Stimulated activated naive CD8-positive, alpha-beta T cell treated with anti-CD3 and anti-CD28 coated beads, Interleukin-15, amount 100 ng/mL, for 72 hours (primary cell): Measurements from ENCODE around the gene LMTK3.

Source experiments
- ATAC-seq: fragments of 150-1000 bp; cut with Tn5 transposase; 2 replicates; pipeline ENCODE4 v1.10.0; 2021; ENCODE audit warnings: mild to moderate bottlenecking, moderate library complexity
- DNase-seq, 2 donors: peaks; one replicate each; pipeline ENCODE4 v3.0.0; 2021 to 2022
- H3K27ac Mint-ChIP-seq, 2 donors: one replicate each; pipeline ENCODE4 v1.8.0; 2022; ENCODE audit warnings: mild to moderate bottlenecking in 2 of 2, mixed read lengths in 2 of 2, moderate library complexity in 2 of 2
- H3K27me3 Mint-ChIP-seq: one replicate; pipeline ENCODE4 v1.8.0; 2022; ENCODE audit warnings: mixed read lengths
- H3K4me1 Mint-ChIP-seq: one replicate; pipeline ENCODE4 v1.8.0; 2022; ENCODE audit warnings: mild to moderate bottlenecking, mixed read lengths
- H3K4me3 Mint-ChIP-seq, 2 donors: one replicate each; pipeline ENCODE4 v1.8.0; 2022; ENCODE audit warnings: mild to moderate bottlenecking in 2 of 2, mixed read lengths in 2 of 2, moderate library complexity in 1 of 2
- H3K9me3 Mint-ChIP-seq, 2 donors: one replicate each; pipeline ENCODE4 v1.8.0; 2022; ENCODE audit warnings: mixed read lengths in 2 of 2

The LMTK3 gene

DNA sequence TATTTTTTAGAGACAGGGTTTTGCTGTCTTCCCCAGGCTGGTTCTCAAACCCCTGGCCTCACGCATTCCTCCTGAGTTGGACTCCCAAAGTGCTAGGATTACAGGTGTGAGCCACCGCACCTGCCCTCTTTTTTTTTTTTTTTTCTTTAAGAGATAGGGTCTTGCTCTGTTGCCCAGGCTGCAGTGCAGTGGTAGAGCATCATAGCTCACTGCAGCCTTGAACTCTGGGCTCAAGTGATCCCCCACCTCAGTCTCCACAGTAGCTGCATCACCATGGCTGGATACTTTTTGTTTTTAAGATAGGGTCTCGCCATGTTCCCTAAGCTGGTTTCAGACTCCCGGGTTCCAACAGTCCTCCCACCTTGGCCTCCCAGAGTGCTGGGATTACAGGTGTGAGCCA, 54.8 kb downstream of the LMTK3 start:
- H3K9me3 Mint-ChIP-seq: no peaks in the 10 kb centered on the region
- H3K4me3 Mint-ChIP-seq: no peak overlapping the region
- H3K4me1 Mint-ChIP-seq: peaks cover 28% of the 10 kb centered on the region
- no peak for DNase-seq
- peak overlapping the region; percentile 48 to 86 for H3K27ac Mint-ChIP-seq
- ATAC-seq: no peak
- no peaks in the 10 kb centered on the region for H3K27me3 Mint-ChIP-seq

GRCh38 chr19:48455908-48456562, 55.6 kb downstream of the LMTK3 start:
- Mint-ChIP-seq H3K9me3 (no peaks in the 10 kb centered on the region), H3K27ac (no peak overlapping the region), H3K27me3 (no peaks in the 10 kb centered on the region), H3K4me3 (no peak overlapping the region), H3K4me1 (peaks cover 28% of the 10 kb centered on the region)
- no peak for ATAC-seq
- no peak for DNase-seq

GRCh38 chr19:48455171-48455907, 56.3 kb downstream of the LMTK3 start, which contains the start of gene KCNJ14:
Gene KCNJ14 (plus strand): TSS chr19:48455574. CDS start chr19:48461725, 6,151 bp downstream.
- ATAC-seq (no peak), DNase-seq (no peak)
- peak within 1 kb of the TSS in 1 of 2 donors; percentile 2 for H3K27ac Mint-ChIP-seq
- no peaks in the 10 kb centered on the region for H3K27me3 Mint-ChIP-seq
- no peak within 1 kb of the TSS for H3K4me3 Mint-ChIP-seq
- no peaks in the 10 kb centered on the region for H3K9me3 Mint-ChIP-seq
- peaks cover 28% of the 10 kb centered on the region for H3K4me1 Mint-ChIP-seq

- no peak overlapping the region for H3K4me3 Mint-ChIP-seq
- ATAC-seq: peak; percentile 33
- H3K27me3 Mint-ChIP-seq: no peaks in the 10 kb centered on the region
- H3K27ac Mint-ChIP-seq: peak overlapping the region; percentile 28 to 52
- no peak for DNase-seq
- H3K4me1 Mint-ChIP-seq: peaks cover 28% of the 10 kb centered on the region
- H3K9me3 Mint-ChIP-seq: no peaks in the 10 kb centered on the region
These were observed 57.4 kb downstream of the LMTK3 start for GRCh38 chr19:48454150-48454730.

DNA sequence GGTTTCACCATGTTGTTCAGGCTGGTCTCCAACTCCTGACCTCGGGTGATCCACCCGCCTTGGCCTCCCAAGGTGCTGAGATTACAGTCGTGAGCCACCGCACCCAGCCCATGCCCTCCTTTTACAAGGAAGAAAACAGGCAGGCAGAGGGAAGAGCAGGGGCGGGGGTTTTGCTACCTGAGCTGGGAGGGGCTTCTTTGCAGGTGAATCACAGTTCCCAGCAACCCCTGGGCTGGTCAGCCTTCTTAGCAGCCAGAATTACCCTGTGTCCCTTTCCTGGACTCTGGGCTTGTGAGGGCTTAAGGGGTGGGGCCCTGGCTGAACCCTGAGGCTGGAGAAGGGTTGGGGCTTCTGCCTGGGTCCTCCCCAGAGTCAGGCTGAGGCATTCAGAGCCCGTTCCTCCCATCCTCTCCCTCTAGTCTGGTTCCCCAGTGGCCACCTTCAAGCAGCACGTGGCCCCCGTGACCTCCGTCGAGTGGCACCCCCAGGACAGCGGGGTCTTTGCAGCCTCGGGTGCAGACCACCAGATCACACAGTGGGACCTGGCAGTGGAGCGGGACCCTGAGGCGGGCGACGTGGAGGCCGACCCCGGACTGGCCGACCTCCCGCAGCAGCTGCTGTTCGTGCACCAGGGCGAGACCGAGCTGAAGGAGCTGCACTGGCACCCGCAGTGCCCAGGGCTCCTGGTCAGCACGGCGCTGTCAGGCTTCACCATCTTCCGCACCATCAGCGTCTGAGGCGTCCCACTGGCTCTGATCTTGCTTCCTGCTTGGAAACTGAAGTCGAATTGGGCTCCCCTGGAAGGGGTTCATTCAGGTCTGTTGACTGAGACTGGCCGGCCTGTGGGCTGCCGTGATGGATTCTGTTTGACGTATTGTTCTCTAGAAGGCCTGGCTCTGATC, 59.1 kb downstream of the LMTK3 start:
- peaks cover 43% of the 10 kb centered on the region for H3K4me1 Mint-ChIP-seq
- no peaks in the 10 kb centered on the region for H3K9me3 Mint-ChIP-seq
- H3K27me3 Mint-ChIP-seq: no peaks in the 10 kb centered on the region
- no peak for ATAC-seq
- no peak overlapping the region for H3K4me3 Mint-ChIP-seq
- no peak overlapping the region for H3K27ac Mint-ChIP-seq
- DNase-seq: no peak

DNA sequence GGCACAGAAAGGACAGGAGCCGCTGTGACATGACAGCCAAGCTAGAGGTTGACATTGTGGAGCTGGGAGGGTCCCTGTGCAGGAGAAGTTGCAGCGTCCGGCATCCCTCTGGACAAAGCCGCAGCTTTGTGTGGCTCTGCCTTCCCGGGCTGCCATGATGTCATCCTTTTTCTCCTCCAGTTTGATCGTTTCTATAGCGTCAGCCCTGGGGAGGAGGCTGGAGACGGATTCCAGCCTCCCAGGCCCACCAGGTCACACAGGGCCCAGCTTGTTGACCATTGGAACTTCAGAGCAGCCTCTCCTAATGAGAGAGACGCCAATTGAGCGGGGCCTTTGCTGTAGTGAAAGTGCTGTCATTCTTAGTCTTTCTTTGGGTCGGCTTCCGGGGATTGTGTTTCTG, 60.0 kb downstream of the LMTK3 start:
- H3K4me1 Mint-ChIP-seq: peaks cover 51% of the 10 kb centered on the region
- no peak for DNase-seq
- H3K4me3 Mint-ChIP-seq: no peak overlapping the region
- ATAC-seq: no peak
- no peaks in the 10 kb centered on the region for H3K9me3 Mint-ChIP-seq
- H3K27me3 Mint-ChIP-seq: no peaks in the 10 kb centered on the region
- no peak overlapping the region for H3K27ac Mint-ChIP-seq

DNA sequence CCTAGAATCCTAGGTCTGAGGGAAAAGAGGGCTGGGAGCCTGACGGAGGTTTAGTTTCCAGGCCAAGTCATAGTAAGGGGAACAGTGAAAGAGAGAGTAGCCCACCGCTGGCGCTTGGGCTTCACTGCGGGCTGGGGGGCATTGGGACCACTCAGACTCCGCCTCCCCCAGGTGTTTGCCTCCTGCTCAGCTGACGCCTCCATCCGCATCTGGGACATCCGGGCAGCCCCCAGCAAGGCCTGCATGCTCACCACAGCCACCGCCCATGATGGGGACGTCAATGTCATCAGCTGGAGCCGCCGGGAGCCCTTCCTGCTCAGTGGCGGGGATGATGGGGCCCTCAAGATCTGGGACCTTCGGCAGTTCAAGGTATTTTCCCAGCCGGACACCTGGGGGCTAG, 60.8 kb downstream of the LMTK3 start:
- H3K27ac Mint-ChIP-seq: no peak overlapping the region
- DNase-seq (no peak), ATAC-seq (no peak)
- H3K4me1 Mint-ChIP-seq: peaks cover 54% of the 10 kb centered on the region
- H3K9me3 Mint-ChIP-seq: no peaks in the 10 kb centered on the region
- no peak overlapping the region for H3K4me3 Mint-ChIP-seq
- H3K27me3 Mint-ChIP-seq: no peaks in the 10 kb centered on the region

GRCh38 chr19:48450441-48450840, 61.2 kb downstream of the LMTK3 start:
- Mint-ChIP-seq H3K27me3 (no peaks in the 10 kb centered on the region), H3K27ac (no peak overlapping the region), H3K9me3 (no peaks in the 10 kb centered on the region), H3K4me1 (peaks cover 53% of the 10 kb centered on the region), H3K4me3 (no peak overlapping the region)
- ATAC-seq: no peak
- no peak for DNase-seq

DNA sequence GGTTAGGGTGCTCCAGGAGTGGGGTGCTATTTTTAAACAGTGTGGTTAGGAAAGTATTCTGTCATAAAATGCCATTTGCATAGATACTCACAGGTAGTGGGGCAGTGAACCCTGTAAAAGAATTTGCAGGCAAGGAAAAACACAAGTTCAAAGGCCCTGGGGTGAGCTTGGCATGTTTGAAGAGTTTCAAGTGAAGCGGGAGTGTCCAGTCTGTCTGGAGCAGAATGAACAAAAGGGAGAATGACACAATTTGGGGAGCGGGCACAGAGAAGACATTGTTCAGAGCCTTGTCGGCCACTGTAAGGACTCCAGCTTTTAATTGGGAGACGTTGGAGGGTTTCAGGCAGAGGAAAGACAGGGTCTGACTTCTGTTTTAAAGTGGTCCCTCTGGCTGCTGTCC, 63.1 kb downstream of the LMTK3 start:
- Mint-ChIP-seq H3K27ac (no peak overlapping the region), H3K27me3 (peaks cover 13% of the 10 kb centered on the region), H3K4me3 (no peak overlapping the region), H3K9me3 (no peaks in the 10 kb centered on the region), H3K4me1 (peaks cover 50% of the 10 kb centered on the region)
- ATAC-seq: no peak
- DNase-seq: no peak

DNA sequence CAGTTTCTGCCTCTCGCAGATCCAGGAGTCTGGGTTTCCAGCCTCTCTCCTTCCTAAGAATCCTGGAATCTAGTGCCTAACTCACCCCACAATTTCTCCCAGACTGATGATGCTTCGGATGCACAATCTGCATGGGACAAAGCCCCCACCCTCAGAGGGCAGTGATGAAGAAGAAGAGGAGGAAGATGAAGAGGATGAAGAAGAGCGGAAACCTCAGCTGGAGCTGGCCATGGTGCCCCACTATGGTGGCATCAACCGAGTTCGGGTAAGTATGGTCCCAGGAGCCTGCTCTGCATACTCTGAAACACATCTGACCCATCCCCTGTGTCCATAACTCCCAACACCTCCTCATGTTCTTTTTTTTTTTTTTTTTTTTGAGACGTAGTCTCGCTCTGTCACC, 65.1 kb downstream of the LMTK3 start:
- peak overlapping the region; percentile 82 to 98 for H3K4me3 Mint-ChIP-seq
- H3K27me3 Mint-ChIP-seq: peaks cover 23% of the 10 kb centered on the region
- DNase-seq (no peak), ATAC-seq (no peak)
- peak overlapping the region; percentile 96 to 98 for H3K27ac Mint-ChIP-seq
- H3K4me1 Mint-ChIP-seq: peaks cover 55% of the 10 kb centered on the region
- no peaks in the 10 kb centered on the region for H3K9me3 Mint-ChIP-seq

- Mint-ChIP-seq H3K27ac (peak within 1 kb of the TSS; percentile 96 to 98), H3K9me3 (no peaks in the 10 kb centered on the region), H3K27me3 (peaks cover 30% of the 10 kb centered on the region), H3K4me1 (peaks cover 55% of the 10 kb centered on the region), H3K4me3 (peak within 1 kb of the TSS; percentile 82 to 98)
- DNase-seq (peak; percentile 91 to 97), ATAC-seq (peak; percentile 94)
These were observed 65.8 kb downstream of the LMTK3 start, which contains the start of gene GRWD1 for GRCh38 chr19:48445606-48446481. Gene GRWD1 (plus strand): TSS chr19:48445983. CDS start chr19:48446006, 23 bp downstream.

- Mint-ChIP-seq H3K9me3 (no peaks in the 10 kb centered on the region), H3K27ac (peak overlapping the region; percentile 96 to 98), H3K27me3 (peaks cover 33% of the 10 kb centered on the region), H3K4me1 (peaks cover 55% of the 10 kb centered on the region), H3K4me3 (peak overlapping the region; percentile 82 to 98)
- ATAC-seq (peak; percentile 33), DNase-seq (no peak)
These were observed 66.4 kb downstream of the LMTK3 start for GRCh38 chr19:48445256-48445605.

DNA sequence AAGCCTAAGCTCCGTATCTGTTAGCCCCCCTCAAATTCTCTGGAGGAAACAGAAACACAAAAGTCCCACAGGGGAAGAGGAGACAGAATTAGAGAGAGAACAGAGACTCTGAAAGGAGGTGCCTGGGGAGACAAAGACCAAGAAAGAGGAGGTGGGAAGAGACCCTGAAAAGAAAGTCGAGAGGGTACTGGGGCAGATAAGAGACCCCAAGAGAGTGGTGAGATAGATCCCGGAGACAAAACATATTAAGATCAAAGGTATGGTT, 66.8 kb downstream of the LMTK3 start:
- ATAC-seq: no peak
- DNase-seq: no peak
- H3K27me3 Mint-ChIP-seq: peaks cover 33% of the 10 kb centered on the region
- peaks cover 55% of the 10 kb centered on the region for H3K4me1 Mint-ChIP-seq
- H3K4me3 Mint-ChIP-seq: peak overlapping the region; percentile 82 to 98
- no peaks in the 10 kb centered on the region for H3K9me3 Mint-ChIP-seq
- peak overlapping the region in 1 of 2 donors; percentile 81 for H3K27ac Mint-ChIP-seq

DNA sequence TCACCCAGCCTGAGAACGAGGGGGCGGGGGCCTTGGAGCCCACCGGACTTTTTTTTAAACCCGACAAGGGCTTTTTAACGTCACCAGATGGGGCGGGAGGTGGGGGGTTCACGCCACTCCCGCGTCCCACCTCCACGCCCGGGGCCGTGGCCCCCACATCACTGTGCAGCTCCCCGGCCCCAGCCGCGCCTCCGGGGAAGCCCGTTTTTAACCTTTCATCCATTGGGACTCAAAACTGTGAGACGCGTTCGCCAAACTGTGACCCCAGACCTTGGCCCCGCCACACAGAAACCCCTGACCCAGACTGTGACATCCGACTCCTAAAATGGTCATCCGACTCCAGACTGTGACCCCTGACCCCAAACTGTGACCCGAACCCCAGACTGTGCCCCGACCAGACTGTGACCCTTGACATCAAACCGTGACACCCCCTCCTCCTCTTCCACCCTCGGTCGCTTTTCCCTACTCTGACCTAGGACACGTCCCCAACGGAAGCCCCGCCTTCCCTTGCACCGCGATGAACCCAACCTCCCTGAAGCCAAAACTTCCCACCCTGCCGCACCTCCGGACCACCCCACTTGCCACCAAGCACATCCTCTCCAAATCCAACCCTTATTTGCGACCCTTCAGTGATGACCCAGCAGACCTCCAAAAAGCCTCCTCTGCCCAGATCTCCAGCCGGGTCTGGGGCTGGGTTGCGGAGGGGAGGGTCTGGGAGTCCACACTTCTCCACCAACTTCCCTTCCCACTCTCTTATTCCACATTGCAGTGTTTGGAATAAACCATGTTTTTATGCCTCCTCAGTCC, 67.3 kb downstream of the LMTK3 start:
- Mint-ChIP-seq H3K27ac (peak overlapping the region; percentile 1 to 81), H3K4me3 (peak overlapping the region; percentile 82 to 98), H3K4me1 (peaks cover 55% of the 10 kb centered on the region), H3K9me3 (no peaks in the 10 kb centered on the region), H3K27me3 (peaks cover 33% of the 10 kb centered on the region)
- no peak for DNase-seq
- no peak for ATAC-seq
